GM12873 (cell line): Measurements from ENCODE around the gene FOXK1.

ENCODE experiments used
- TF ChIP-seq, protein P1 (sequence below): IDR thresholded peaks from 2 replicates; pipeline ENCODE4 v1.5.1; 2012; ENCODE audit warnings: low read depth, mild to moderate bottlenecking, moderate library complexity, low read length, control low read depth; ENCODE audit not compliant: insufficient read depth; ENCODE audit errors: missing control alignments

Gene FOXK1

GRCh38 chr7:4681886-4682620 is at the start of gene FOXK1:
Gene FOXK1 (plus strand): TSS chr7:4682295. CDS start chr7:4682309, 14 bp downstream.
- TF ChIP-seq, protein P1, sequence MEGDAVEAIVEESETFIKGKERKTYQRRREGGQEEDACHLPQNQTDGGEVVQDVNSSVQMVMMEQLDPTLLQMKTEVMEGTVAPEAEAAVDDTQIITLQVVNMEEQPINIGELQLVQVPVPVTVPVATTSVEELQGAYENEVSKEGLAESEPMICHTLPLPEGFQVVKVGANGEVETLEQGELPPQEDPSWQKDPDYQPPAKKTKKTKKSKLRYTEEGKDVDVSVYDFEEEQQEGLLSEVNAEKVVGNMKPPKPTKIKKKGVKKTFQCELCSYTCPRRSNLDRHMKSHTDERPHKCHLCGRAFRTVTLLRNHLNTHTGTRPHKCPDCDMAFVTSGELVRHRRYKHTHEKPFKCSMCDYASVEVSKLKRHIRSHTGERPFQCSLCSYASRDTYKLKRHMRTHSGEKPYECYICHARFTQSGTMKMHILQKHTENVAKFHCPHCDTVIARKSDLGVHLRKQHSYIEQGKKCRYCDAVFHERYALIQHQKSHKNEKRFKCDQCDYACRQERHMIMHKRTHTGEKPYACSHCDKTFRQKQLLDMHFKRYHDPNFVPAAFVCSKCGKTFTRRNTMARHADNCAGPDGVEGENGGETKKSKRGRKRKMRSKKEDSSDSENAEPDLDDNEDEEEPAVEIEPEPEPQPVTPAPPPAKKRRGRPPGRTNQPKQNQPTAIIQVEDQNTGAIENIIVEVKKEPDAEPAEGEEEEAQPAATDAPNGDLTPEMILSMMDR: no peak

- TF ChIP-seq, protein P1: no peak
Observed at GRCh38 chr7:4633012-4633411, 49.1 kb upstream of the FOXK1 start.

GRCh38 chr7:4634166-4634565 is 47.9 kb upstream of the FOXK1 start:
- TF ChIP-seq, protein P1: no peak

DNA sequence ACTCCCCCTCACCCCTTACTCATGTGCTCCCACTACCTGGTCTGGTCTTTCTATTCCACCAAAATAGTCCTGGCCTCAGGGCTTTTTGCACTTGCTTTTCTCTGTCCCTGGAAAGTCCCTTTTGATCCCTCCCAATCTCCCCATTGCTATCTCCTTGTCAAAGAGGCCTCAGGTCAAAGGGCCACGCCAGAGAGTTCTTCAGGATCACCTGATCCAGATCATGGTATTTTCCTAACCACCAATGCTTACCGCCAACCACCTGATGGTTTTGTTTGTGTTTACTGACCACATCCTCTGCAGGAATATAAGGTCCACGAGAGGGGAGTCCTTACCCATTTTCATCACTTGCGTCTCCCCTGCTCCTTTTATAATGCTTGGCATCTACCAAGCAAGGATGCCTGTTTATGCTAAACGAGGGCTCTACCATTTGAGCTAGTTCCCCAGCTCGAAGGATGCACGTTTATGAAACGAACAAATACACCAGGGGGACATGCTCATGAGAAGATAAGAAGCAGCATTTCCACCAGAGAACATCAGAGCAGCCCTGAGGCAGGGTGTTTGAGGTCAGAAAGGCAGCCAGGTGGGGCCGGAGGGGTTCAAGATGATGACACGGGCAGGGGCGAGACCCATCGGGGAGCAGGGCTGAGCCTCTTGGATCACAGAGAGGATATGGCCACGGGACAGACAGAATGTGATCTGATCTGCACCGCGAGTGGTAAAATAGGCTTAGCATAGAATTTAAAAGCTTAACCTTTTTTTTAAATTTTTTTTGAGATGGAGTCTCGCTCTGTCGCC is 43.1 kb upstream of the FOXK1 start:
- TF ChIP-seq, protein P1: no peak

DNA sequence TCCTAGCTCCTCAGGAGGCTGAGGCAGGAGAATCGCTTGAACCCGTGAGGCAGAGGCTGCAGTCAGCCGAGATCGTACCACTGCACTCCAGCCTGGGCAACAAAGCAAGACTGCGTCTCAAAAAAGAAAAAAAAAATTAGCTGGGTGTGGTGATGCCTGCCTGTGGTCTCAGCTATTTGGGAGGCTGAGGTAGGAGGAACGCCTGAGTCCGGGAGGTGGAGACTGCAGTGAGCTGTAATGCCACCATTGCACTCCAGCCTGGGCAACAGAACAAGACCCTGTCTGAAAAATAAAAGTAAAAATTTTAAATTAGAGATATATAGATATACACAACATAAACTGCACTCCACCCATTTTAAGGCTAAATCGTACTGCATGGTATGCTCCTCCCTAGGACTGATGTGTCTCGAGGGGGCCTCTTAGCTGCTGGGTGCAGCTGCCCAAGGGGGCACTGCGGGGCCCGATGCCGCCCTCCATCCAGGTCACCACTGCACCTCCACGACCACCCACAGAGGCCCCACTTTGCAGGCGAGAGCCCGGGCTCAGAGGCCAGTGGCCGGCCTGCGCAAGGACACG is 40.9 kb upstream of the FOXK1 start:
- TF ChIP-seq, protein P1: peak; percentile 15

DNA sequence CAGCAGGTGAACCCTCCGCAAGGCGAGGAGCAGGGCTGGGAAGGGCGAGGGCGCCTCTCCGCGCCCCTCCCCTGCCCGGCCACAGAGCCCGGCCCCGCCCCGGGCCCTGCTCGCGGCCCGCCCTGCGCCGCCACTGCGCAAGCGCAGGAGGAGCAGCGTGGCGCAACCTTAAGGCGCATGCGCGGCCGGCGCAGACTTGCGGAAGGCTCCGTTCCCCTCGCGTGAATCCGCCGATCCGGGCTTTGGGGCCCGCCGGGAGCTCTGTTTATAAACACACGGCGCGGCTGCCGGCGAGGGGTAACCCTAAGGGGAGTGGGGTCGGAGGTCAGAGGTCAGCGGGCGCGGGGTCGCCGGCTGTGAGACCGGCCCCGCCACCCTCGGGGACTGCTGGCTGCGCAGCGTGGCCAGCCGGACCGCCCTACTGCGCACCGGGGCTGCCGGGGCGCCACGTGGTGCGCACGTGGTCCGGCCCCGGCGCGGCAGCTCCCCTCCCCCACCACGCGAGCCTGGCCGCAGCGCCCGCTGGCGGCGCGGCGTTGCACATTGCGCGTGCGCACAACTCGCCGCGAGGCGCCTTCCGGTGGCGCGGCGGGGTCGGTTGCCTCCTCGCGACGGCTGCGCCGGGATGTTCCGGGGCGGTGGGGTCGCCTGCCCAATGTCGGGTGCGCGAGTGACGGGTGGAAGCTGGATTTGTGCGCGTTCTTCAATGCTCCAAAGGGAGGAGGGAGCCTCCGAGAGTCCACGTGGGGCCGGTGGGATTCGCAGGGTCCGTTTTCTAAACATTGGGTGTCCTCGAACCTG is 40.2 kb upstream of the FOXK1 start:
- TF ChIP-seq, protein P1: peak; percentile 54
